Nephron progenitor cell (in vitro differentiated cells): ENCODE measurements around the gene CCDC38.
"Not testable (repeated sequence)": the region's sequence is repeated elsewhere in the genome, so short reads cannot be mapped to it uniquely, and the experiment has no call there.

ENCODE experiments used
- DNase-seq: peaks from one replicate; pipeline ENCODE4 v3.0.0; 2021
- H3K27ac Mint-ChIP-seq: 2 replicates; pipeline ENCODE4 v1.8.0; 2021; ENCODE audit warnings: mild to moderate bottlenecking, moderate library complexity, mixed read lengths
- H3K27me3 Mint-ChIP-seq: 2 replicates; pipeline ENCODE4 v1.8.0; 2021; ENCODE audit warnings: mild to moderate bottlenecking, low read depth, mixed read lengths; ENCODE audit not compliant: poor library complexity
- H3K36me3 Mint-ChIP-seq: 2 replicates; pipeline ENCODE4 v1.8.0; 2021; ENCODE audit warnings: low read depth, mixed read lengths
- H3K4me1 Mint-ChIP-seq: 2 replicates; pipeline ENCODE4 v1.8.0; 2021; ENCODE audit warnings: mixed read lengths
- H3K4me3 Mint-ChIP-seq: 2 replicates; pipeline ENCODE4 v1.8.0; 2021; ENCODE audit warnings: mild to moderate bottlenecking, moderate library complexity, mixed read lengths
- H3K9me3 Mint-ChIP-seq: 2 replicates; pipeline ENCODE4 v1.8.0; 2021; ENCODE audit warnings: mild to moderate bottlenecking, moderate library complexity, mixed read lengths
- CTCF ChIP-seq: fragments of 200-600 bp; sonication (generic); IDR thresholded peaks from 2 replicates; pipeline ENCODE4 v1.5.0; 2021; ENCODE audit warnings: antibody characterized with exemption

The CCDC38 gene

GRCh38 chr12:95851606-95852005 is 90.8 kb downstream of the CCDC38 start:
- Mint-ChIP-seq H3K36me3 (no peaks in the 10 kb centered on the region), H3K9me3 (no peaks in the 10 kb centered on the region), H3K27me3 (peaks cover 6% of the 10 kb centered on the region), H3K27ac (no peak overlapping the region), H3K4me3 (no peak overlapping the region), H3K4me1 (peaks cover 14% of the 10 kb centered on the region)
- no peak for TF ChIP-seq CTCF
- no peak for DNase-seq

GRCh38 chr12:95848575-95849388 is 93.6 kb downstream of the CCDC38 start:
- no peak for TF ChIP-seq CTCF
- H3K4me1 Mint-ChIP-seq: peaks cover 6% of the 10 kb centered on the region
- peaks cover 6% of the 10 kb centered on the region for H3K27me3 Mint-ChIP-seq
- no peak for DNase-seq
- H3K36me3 Mint-ChIP-seq: no peaks in the 10 kb centered on the region
- H3K9me3 Mint-ChIP-seq: no peaks in the 10 kb centered on the region
- no peak overlapping the region for H3K4me3 Mint-ChIP-seq
- peak overlapping the region; percentile 19 for H3K27ac Mint-ChIP-seq

GRCh38 chr12:95842426-95842825 is 100.0 kb downstream of the CCDC38 start:
- H3K9me3 Mint-ChIP-seq, H3K27ac Mint-ChIP-seq, H3K4me3 Mint-ChIP-seq, DNase-seq, H3K4me1 Mint-ChIP-seq, H3K36me3 Mint-ChIP-seq: not testable (repeated sequence)
- peaks cover 11% of the 10 kb centered on the region for H3K27me3 Mint-ChIP-seq

- Mint-ChIP-seq H3K27ac (peak overlapping the region; percentile 44), H3K36me3 (no peaks in the 10 kb centered on the region), H3K27me3 (peaks cover 10% of the 10 kb centered on the region), H3K4me1 (peaks cover 5% of the 10 kb centered on the region), H3K4me3 (no peak overlapping the region), H3K9me3 (no peaks in the 10 kb centered on the region)
- DNase-seq: no peak
- no peak for TF ChIP-seq CTCF
These were observed 104.3 kb downstream of the CCDC38 start for GRCh38 chr12:95838125-95838524.

- H3K27me3 Mint-ChIP-seq: peaks cover 9% of the 10 kb centered on the region
- no peaks in the 10 kb centered on the region for H3K36me3 Mint-ChIP-seq
- no peaks in the 10 kb centered on the region for H3K9me3 Mint-ChIP-seq
- H3K4me1 Mint-ChIP-seq: peaks cover 5% of the 10 kb centered on the region
- peak overlapping the region; percentile 44 for H3K27ac Mint-ChIP-seq
- TF ChIP-seq CTCF: no peak
- DNase-seq: no peak
- no peak overlapping the region for H3K4me3 Mint-ChIP-seq
These were observed 105.0 kb downstream of the CCDC38 start for GRCh38 chr12:95837240-95838038.

GRCh38 chr12:95836630-95837239 is 105.7 kb downstream of the CCDC38 start:
- TF ChIP-seq CTCF: no peak
- no peak overlapping the region for H3K4me3 Mint-ChIP-seq
- no peak overlapping the region for H3K27ac Mint-ChIP-seq
- H3K9me3 Mint-ChIP-seq: no peaks in the 10 kb centered on the region
- H3K27me3 Mint-ChIP-seq: peaks cover 9% of the 10 kb centered on the region
- H3K36me3 Mint-ChIP-seq: no peaks in the 10 kb centered on the region
- peaks cover 5% of the 10 kb centered on the region for H3K4me1 Mint-ChIP-seq
- no peak for DNase-seq
